Keratinocyte (primary cell): ENCODE results near the gene PNRC1. TPM values are rescaled to one million over a fixed set of nuclear protein-coding genes. Genes with fewer than 3 reads are reported as not detected.
"Not testable (repeated sequence)": the region's sequence is repeated elsewhere in the genome, so short reads cannot be mapped to it uniquely, and the experiment has no call there.

Source experiments
- DNase-seq: peaks from one replicate; pipeline ENCODE4 v3.0.0-alpha.2; 2011; ENCODE audit warnings: low read depth, missing footprints, low spot score
- FAIRE-seq: peaks from 2 replicates; lab custom pipeline; 2011; peaks lifted over from hg19 to GRCh38; lab: Jason Lieb, UNC
- H2AFZ ChIP-seq: 2 replicates; pipeline ENCODE4 v1.6.0; 2012; ENCODE audit warnings: low read length, control low read depth, inconsistent platforms; ENCODE audit not compliant: control insufficient read depth
- H3K27ac ChIP-seq: 2 replicates; pipeline ENCODE4 v1.5.1; 2011; ENCODE audit warnings: low read length; ENCODE audit not compliant: control insufficient read depth, insufficient read depth
- H3K27me3 ChIP-seq: 3 replicates; pipeline ENCODE4 v1.6.0; 2011; ENCODE audit warnings: low read length; ENCODE audit not compliant: control insufficient read depth, insufficient read depth; ENCODE audit errors: extremely low read depth
- H3K36me3 ChIP-seq, 2 experiments: 2 replicates in 1 of 2; 3 replicates in 1 of 2; pipeline ENCODE4 v1.5.1; 2011; ENCODE audit warnings: low read length in 2 of 2, mild to moderate bottlenecking in 1 of 2; ENCODE audit not compliant: control insufficient read depth in 2 of 2, insufficient read depth in 2 of 2; ENCODE audit errors: extremely low read depth in 1 of 2
- H3K4me1 ChIP-seq: 3 replicates; pipeline ENCODE4 v1.5.1; 2011; ENCODE audit warnings: low read length; ENCODE audit not compliant: control insufficient read depth, insufficient read depth; ENCODE audit errors: extremely low read depth
- H3K4me2 ChIP-seq: 3 replicates; pipeline ENCODE4 v1.6.0; 2011; ENCODE audit warnings: low read depth, low read length; ENCODE audit not compliant: control insufficient read depth, insufficient read depth; ENCODE audit errors: extremely low read depth
- H3K4me3 ChIP-seq, 3 experiments: fragments of 200-600 bp in 1 of 3; sonication (generic) in 1 of 3; 2 replicates in 2 of 3; 3 replicates in 1 of 3; pipeline ENCODE4 v1.5.1; 2011 to 2016; ENCODE audit warnings: low read length in 3 of 3, mild to moderate bottlenecking in 3 of 3, control low read depth in 2 of 3, inconsistent platforms in 1 of 3, low read depth in 1 of 3, mixed read lengths in 1 of 3, mixed run types in 1 of 3, moderate library complexity in 1 of 3; ENCODE audit not compliant: control insufficient read depth in 2 of 3, insufficient read depth in 2 of 3; ENCODE audit errors: extremely low read depth in 1 of 3
- H3K79me2 ChIP-seq: 2 replicates; pipeline ENCODE4 v1.6.0; 2012; ENCODE audit warnings: low read length; ENCODE audit not compliant: control insufficient read depth, insufficient read depth
- H3K9ac ChIP-seq: 3 replicates; pipeline ENCODE4 v1.6.0; 2011; ENCODE audit warnings: low read length; ENCODE audit not compliant: control insufficient read depth, insufficient read depth; ENCODE audit errors: extremely low read depth
- H3K9me1 ChIP-seq: 3 replicates; pipeline ENCODE4 v1.6.0; 2011; ENCODE audit warnings: low read length; ENCODE audit not compliant: control insufficient read depth, insufficient read depth; ENCODE audit errors: extremely low read depth
- H3K9me3 ChIP-seq: 2 replicates; pipeline ENCODE4 v1.5.1; 2012; ENCODE audit warnings: low read depth, low read length; ENCODE audit not compliant: control insufficient read depth
- H4K20me1 ChIP-seq: 3 replicates; pipeline ENCODE4 v1.6.0; 2011; ENCODE audit warnings: low read length; ENCODE audit not compliant: control insufficient read depth, insufficient read depth; ENCODE audit errors: extremely low read depth
- dilution Hi-C: fragments of 300-500 bp; cut with MboI; formaldehyde crosslinking; loops from one replicate; pipeline ENCODE4 v1.7.0; 2020; ENCODE audit warnings: low sequenced_read_pairs; ENCODE audit not compliant: extremely low pct_ligation_motif_present
- polyA plus RNA-seq, 5 experiments: library from polyadenylated mRNA; depleted of rRNA in 3 of 5; stranded (reverse) in 3 of 5; stranded (forward) in 1 of 5; unstranded in 1 of 5; fragments of >200 nt; gene quantifications; 1 replicate in 1 of 5; 2 replicates in 3 of 5; 3 replicates in 1 of 5; pipeline versions ENCODE4 v1.2.1 to v1.2.3, GENCODE V29; 2011 to 2012; ENCODE audit warnings: missing spikeins in 2 of 5, low read depth in 1 of 5, low replicate concordance in 1 of 5
- TF ChIP-seq, protein P1 (sequence below), 3 experiments: IDR thresholded peaks in 1 of 3; conservative IDR thresholded peaks in 1 of 3; optimal IDR thresholded peaks in 1 of 3; 2 replicates in 2 of 3; 3 replicates in 1 of 3; pipeline versions ENCODE3 to v1.5.1; 2011; ENCODE audit warnings: low read length in 3 of 3, mild to moderate bottlenecking in 3 of 3, moderate library complexity in 2 of 3, control low read depth in 1 of 3, inconsistent platforms in 1 of 3; ENCODE audit not compliant: insufficient read depth in 2 of 3; ENCODE audit errors: extremely low read depth in 1 of 3

PNRC1 gene
- polyA plus RNA-seq, 1 donor (not counting 4 experiments of a cell fraction or from before 2014, with no cell fraction given) = 34.6 TPM

DNA sequence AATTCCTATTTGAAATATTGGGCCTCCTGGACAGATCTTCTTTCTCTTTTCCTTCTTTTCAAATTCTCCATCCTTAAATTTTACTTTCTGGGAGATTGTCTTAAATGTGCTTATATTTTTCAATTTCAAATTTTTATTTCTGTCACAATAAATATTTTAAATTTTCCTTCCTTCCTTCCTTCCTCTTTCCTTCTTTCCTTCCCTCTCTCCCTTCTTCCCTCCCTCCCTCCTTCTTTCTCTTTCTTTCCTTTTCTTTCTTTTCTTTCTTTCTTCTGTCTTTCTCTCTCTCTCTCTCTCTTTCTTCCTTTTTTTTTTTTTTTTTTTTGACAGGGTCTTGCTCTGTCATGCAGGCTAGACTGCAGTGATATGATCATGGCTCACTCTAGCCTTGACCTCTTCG, 16.7 kb upstream of the PNRC1 start:
- no peaks in the 10 kb centered on the region for H3K9me3 ChIP-seq
- H2AFZ ChIP-seq = no peak overlapping the region
- H3K4me1 ChIP-seq = no peaks in the 10 kb centered on the region
- peaks cover 6% of the 10 kb centered on the region for H3K27me3 ChIP-seq
- no peak for DNase-seq
- no peaks in the 10 kb centered on the region for H3K9me1 ChIP-seq
- no peak for FAIRE-seq
- H3K9ac ChIP-seq = no peak overlapping the region
- TF ChIP-seq, protein P1, sequence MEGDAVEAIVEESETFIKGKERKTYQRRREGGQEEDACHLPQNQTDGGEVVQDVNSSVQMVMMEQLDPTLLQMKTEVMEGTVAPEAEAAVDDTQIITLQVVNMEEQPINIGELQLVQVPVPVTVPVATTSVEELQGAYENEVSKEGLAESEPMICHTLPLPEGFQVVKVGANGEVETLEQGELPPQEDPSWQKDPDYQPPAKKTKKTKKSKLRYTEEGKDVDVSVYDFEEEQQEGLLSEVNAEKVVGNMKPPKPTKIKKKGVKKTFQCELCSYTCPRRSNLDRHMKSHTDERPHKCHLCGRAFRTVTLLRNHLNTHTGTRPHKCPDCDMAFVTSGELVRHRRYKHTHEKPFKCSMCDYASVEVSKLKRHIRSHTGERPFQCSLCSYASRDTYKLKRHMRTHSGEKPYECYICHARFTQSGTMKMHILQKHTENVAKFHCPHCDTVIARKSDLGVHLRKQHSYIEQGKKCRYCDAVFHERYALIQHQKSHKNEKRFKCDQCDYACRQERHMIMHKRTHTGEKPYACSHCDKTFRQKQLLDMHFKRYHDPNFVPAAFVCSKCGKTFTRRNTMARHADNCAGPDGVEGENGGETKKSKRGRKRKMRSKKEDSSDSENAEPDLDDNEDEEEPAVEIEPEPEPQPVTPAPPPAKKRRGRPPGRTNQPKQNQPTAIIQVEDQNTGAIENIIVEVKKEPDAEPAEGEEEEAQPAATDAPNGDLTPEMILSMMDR (optimal IDR thresholded peaks at IDR 0.05 in 1 of 3, IDR thresholded peaks at IDR 0.05 in 1 of 3, conservative IDR thresholded peaks at IDR 0.05 in 1 of 3; ENCODE audit: extremely low read depth in 1 of 3, insufficient read depth in 2 of 3, low read length in 3 of 3) = no peak
- H3K36me3 ChIP-seq = no peaks in the 10 kb centered on the region
- no peak overlapping the region for H3K27ac ChIP-seq
- no peak overlapping the region for H3K4me2 ChIP-seq
- H4K20me1 ChIP-seq = no peaks in the 10 kb centered on the region
- dilution Hi-C loops = no loop called here
- no peaks in the 10 kb centered on the region for H3K79me2 ChIP-seq
- H3K4me3 ChIP-seq = no peak overlapping the region

DNA sequence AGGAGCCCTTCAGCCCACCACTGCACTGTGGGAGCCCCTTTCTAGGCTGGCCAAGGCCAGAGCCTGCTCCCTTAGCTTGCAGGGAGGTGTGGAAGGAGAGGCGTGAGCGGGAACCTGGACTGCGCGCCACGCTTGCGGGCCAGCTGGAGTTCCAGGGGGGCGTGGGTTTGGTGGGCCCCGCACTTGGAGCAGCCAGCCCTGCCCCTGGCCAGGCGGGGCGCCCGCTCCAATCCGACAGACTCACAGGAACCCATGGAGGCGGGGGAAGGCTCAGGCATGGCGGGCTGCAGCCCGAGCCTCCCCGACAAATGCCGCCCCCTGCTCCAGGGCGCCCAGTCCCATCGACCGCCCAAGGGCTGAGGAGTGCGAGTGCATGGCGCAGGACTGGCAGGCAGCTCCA, 15.6 kb upstream of the PNRC1 start:
- H3K27ac ChIP-seq, H3K4me3 ChIP-seq, H3K9me1 ChIP-seq, DNase-seq, H3K79me2 ChIP-seq, H4K20me1 ChIP-seq, H3K9me3 ChIP-seq, H3K27me3 ChIP-seq, FAIRE-seq, H3K9ac ChIP-seq, H3K36me3 ChIP-seq, dilution Hi-C loops, H3K4me2 ChIP-seq, H2AFZ ChIP-seq, H3K4me1 ChIP-seq: not testable (repeated sequence)

DNA sequence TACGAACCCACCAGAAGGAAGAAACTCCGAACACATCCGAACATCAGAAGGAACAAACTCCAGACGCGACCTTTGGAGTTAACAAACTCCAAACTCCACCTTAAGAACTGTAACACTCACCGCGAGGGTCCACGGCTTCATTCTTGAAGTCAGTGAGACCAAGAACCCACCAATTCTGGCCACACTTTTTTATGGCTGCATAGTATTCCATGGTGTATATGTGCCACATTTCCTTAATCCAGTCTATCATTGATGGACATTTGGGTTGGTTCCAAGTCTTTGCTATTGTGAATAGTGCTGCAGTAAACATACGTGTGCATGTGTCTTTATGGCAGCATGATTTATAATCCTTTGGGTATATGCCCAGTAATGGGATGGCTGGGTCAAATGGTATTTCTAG, 14.4 kb upstream of the PNRC1 start:
- DNase-seq, dilution Hi-C loops, H4K20me1 ChIP-seq, H3K9ac ChIP-seq, H3K9me3 ChIP-seq, FAIRE-seq, H3K4me2 ChIP-seq, H2AFZ ChIP-seq, H3K4me3 ChIP-seq, H3K36me3 ChIP-seq, H3K4me1 ChIP-seq, H3K27ac ChIP-seq, H3K9me1 ChIP-seq, H3K27me3 ChIP-seq, H3K79me2 ChIP-seq: not testable (repeated sequence)
